ENCODE measurements around the gene OR51E1. TPM values are rescaled to one million over a fixed set of nuclear protein-coding genes. Genes with fewer than 3 reads are reported as not detected.

The OR51E1 gene
- total and polyA plus RNA-seq, 10 of the 15 experiments (the other 5 are each of a cell fraction or from before 2014, with no cell fraction given), result not detected

DNA sequence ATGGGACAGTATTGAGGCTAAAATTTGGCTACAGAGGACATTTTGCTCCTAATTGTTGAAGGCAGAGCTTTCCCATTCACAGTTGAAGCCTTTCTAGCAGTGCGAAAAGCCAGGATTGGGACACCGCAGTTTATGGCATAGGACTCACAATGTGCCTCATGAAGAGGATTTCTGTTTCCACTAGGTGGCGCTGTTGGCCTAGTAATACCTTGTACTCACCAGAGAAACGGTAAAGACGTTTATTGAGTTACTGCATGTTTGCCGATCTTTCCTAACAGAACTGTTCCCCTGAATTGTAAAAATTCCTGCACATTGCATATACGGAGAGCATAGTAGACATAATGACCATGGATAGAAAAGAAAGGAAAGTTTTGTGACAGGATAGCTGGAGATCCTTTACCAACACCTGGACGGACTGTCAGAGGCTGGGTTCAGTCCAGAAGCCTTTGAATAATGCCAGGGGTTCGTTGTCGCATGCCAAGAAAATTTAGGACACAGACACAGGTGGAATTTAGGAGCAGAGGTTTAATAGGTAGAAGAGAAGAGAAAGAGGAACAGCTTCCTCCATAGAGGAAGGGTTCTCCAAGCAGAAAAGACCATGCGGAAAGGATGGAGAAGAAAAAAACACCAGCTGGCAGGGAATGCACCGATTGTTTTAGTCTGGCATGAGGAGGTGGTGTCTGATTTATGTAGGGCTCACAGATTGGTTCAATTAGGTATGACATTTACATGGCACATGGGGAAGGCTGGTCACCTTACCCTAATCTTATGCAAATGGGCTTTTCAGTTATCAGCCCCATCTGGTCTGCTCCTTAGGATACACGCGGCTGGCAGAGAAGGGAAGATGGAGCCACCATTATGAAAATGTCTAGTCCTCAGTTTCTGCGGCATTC lies 17.3 kb upstream of the OR51E1 start:
- ATAC-seq, result peak; percentile 86
- Histone ChIP-seq H3K9me3 (replicated peaks; ENCODE audit: control insufficient read depth, insufficient read depth, low read length) (no peaks in the 10 kb centered on the region), H3K4me2 (ENCODE audit: control insufficient read depth, insufficient read depth) (no peak overlapping the region), H3K4me1 (ENCODE audit: control insufficient read depth, insufficient read depth, low read length) (no peaks in the 10 kb centered on the region), H4K20me1 (ENCODE audit: control insufficient read depth, insufficient read depth) (no peaks in the 10 kb centered on the region), H3K36me3 (ENCODE audit: control insufficient read depth in 2 of 2, insufficient read depth in 2 of 2, low read length in 1 of 2) (no peaks in the 10 kb centered on the region), H2AFZ (ENCODE audit: control insufficient read depth, low read depth, low read length) (no peak overlapping the region), H3K27me3 (replicated peaks in 1 of 2; ENCODE audit: control insufficient read depth in 2 of 2, insufficient read depth in 2 of 2, low read length in 1 of 2) (no peaks in the 10 kb centered on the region), H3K27ac (ENCODE audit: control insufficient read depth, insufficient read depth) (no peak overlapping the region), H3K4me3 (no peak overlapping the region), H3K9ac (ENCODE audit: control insufficient read depth, insufficient read depth, low read length) (no peak overlapping the region), H3K79me2 (ENCODE audit: control insufficient read depth, insufficient read depth, low read length) (no peaks in the 10 kb centered on the region)
- in situ Hi-C loops (cut with MboI), result loop anchor here (5.0 kb wide), 1 partner anchor 746 kb away; no protein-coding TSS in a partner anchor
- FAIRE-seq, result peak; percentile 84
- POLR2A ChIA-PET, result no interaction called here
- RAD21 ChIA-PET (ENCODE audit: unreplicated experiment), result interaction anchor here (1.4 kb wide), 1 partner anchor 11 kb away, joined by 4 read pairs; the partner anchor contains the start of gene OR51D1
- DNase-seq (ENCODE audit: low read depth, low spot score), result no peak
- intact Hi-C loops (cut with micrococcal nuclease; ENCODE audit: unreplicated experiment), result loop anchor here (1.0 to 5.0 kb wide), 2 partner anchors 378 to 756 kb away; partner anchors contain the start of gene OR51M1
- CTCF ChIA-PET, result interaction anchor here (0.7 to 4.3 kb wide), 17 partner anchors 9 to 439 kb away, joined by 3 to 28 read pairs (median 5); partner anchors contain the start of genes OR51D1 and TRIM68
- 28% methylated on average over 15 of the region's 15 CpGs for WGBS (ENCODE audit: insufficient coverage, insufficient replicate concordance, low lambda C conversion rate, missing lambda C conversion rate)
- no TSS peak for BruUV-seq (replicated peaks)
- TF ChIP-seq SMC3 (IDR thresholded peaks at IDR 0.05; ENCODE audit: borderline replicate concordance, low read length), result peak; percentile 42; the same call in 1 of the 2 replicates
- peak; percentile 61 for TF ChIP-seq RAD21 (IDR thresholded peaks at IDR 0.05; ENCODE audit: insufficient read depth, low read depth, low read length)
- TF ChIP-seq, protein P1, sequence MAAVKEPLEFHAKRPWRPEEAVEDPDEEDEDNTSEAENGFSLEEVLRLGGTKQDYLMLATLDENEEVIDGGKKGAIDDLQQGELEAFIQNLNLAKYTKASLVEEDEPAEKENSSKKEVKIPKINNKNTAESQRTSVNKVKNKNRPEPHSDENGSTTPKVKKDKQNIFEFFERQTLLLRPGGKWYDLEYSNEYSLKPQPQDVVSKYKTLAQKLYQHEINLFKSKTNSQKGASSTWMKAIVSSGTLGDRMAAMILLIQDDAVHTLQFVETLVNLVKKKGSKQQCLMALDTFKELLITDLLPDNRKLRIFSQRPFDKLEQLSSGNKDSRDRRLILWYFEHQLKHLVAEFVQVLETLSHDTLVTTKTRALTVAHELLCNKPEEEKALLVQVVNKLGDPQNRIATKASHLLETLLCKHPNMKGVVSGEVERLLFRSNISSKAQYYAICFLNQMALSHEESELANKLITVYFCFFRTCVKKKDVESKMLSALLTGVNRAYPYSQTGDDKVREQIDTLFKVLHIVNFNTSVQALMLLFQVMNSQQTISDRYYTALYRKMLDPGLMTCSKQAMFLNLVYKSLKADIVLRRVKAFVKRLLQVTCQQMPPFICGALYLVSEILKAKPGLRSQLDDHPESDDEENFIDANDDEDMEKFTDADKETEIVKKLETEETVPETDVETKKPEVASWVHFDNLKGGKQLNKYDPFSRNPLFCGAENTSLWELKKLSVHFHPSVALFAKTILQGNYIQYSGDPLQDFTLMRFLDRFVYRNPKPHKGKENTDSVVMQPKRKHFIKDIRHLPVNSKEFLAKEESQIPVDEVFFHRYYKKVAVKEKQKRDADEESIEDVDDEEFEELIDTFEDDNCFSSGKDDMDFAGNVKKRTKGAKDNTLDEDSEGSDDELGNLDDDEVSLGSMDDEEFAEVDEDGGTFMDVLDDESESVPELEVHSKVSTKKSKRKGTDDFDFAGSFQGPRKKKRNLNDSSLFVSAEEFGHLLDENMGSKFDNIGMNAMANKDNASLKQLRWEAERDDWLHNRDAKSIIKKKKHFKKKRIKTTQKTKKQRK (IDR thresholded peaks at IDR 0.05; ENCODE audit: low read depth, low read length), result no peak
- TF ChIP-seq, protein P2, sequence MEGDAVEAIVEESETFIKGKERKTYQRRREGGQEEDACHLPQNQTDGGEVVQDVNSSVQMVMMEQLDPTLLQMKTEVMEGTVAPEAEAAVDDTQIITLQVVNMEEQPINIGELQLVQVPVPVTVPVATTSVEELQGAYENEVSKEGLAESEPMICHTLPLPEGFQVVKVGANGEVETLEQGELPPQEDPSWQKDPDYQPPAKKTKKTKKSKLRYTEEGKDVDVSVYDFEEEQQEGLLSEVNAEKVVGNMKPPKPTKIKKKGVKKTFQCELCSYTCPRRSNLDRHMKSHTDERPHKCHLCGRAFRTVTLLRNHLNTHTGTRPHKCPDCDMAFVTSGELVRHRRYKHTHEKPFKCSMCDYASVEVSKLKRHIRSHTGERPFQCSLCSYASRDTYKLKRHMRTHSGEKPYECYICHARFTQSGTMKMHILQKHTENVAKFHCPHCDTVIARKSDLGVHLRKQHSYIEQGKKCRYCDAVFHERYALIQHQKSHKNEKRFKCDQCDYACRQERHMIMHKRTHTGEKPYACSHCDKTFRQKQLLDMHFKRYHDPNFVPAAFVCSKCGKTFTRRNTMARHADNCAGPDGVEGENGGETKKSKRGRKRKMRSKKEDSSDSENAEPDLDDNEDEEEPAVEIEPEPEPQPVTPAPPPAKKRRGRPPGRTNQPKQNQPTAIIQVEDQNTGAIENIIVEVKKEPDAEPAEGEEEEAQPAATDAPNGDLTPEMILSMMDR (IDR thresholded peaks at IDR 0.05 in 2 of 3, conservative IDR thresholded peaks at IDR 0.05 in 1 of 3; ENCODE audit: control insufficient read depth in 2 of 3, extremely low read depth in 1 of 3, insufficient read depth in 1 of 3, low read depth in 3 of 3, low read length in 3 of 3), result peak; percentile 63 to 65 (median 65)
- TF ChIP-seq ZNF24 (IDR thresholded peaks at IDR 0.05), result no peak
- TF ChIP-seq, protein P3, sequence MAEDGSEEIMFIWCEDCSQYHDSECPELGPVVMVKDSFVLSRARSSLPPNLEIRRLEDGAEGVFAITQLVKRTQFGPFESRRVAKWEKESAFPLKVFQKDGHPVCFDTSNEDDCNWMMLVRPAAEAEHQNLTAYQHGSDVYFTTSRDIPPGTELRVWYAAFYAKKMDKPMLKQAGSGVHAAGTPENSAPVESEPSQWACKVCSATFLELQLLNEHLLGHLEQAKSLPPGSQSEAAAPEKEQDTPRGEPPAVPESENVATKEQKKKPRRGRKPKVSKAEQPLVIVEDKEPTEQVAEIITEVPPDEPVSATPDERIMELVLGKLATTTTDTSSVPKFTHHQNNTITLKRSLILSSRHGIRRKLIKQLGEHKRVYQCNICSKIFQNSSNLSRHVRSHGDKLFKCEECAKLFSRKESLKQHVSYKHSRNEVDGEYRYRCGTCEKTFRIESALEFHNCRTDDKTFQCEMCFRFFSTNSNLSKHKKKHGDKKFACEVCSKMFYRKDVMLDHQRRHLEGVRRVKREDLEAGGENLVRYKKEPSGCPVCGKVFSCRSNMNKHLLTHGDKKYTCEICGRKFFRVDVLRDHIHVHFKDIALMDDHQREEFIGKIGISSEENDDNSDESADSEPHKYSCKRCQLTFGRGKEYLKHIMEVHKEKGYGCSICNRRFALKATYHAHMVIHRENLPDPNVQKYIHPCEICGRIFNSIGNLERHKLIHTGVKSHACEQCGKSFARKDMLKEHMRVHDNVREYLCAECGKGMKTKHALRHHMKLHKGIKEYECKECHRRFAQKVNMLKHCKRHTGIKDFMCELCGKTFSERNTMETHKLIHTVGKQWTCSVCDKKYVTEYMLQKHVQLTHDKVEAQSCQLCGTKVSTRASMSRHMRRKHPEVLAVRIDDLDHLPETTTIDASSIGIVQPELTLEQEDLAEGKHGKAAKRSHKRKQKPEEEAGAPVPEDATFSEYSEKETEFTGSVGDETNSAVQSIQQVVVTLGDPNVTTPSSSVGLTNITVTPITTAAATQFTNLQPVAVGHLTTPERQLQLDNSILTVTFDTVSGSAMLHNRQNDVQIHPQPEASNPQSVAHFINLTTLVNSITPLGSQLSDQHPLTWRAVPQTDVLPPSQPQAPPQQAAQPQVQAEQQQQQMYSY (CRISPR knock-in tag; IDR thresholded peaks at IDR 0.05), result no peak
- SMC1A ChIA-PET (ENCODE audit: uncharacterized antibody, unreplicated experiment), result interaction anchor here (1.3 to 2.6 kb wide), 2 partner anchors 10 to 403 kb away, joined by 6 to 14 read pairs; partner anchors contain the start of gene OR51D1
